LNCaP clone FGC (cell line): Measurements from ENCODE around the gene S1PR2.

Experiments
- DNase-seq: peaks from one replicate; pipeline ENCODE4 v3.0.0-alpha.2; 2011; ENCODE audit warnings: low read depth
- H3K4me3 ChIP-seq: 2 replicates; pipeline ENCODE4 v1.5.1; 2011; ENCODE audit warnings: mild to moderate bottlenecking, low read depth, low read length, control low read depth
- CTCF ChIP-seq: IDR thresholded peaks from 2 replicates; pipeline ENCODE4 v1.5.1; 2012; ENCODE audit warnings: mild to moderate bottlenecking; ENCODE audit not compliant: control insufficient read depth, insufficient read depth; ENCODE audit errors: extremely low read depth

S1PR2 gene

GRCh38 chr19:10211691-10212090 lies 19.4 kb downstream of the S1PR2 start:
- no peak overlapping the region for H3K4me3 ChIP-seq
- TF ChIP-seq CTCF: no peak
- DNase-seq: no peak

- DNase-seq: no peak
- no peak overlapping the region for H3K4me3 ChIP-seq
- TF ChIP-seq CTCF: no peak
Measured at GRCh38 chr19:10211061-10211460, 20.1 kb downstream of the S1PR2 start.

- no peak for TF ChIP-seq CTCF
- no peak for DNase-seq
- no peak overlapping the region for H3K4me3 ChIP-seq
Measured at GRCh38 chr19:10209315-10209714, 21.8 kb downstream of the S1PR2 start.

GRCh38 chr19:10207026-10207425 lies 24.1 kb downstream of the S1PR2 start:
- H3K4me3 ChIP-seq: no peak overlapping the region
- no peak for DNase-seq
- TF ChIP-seq CTCF: no peak

GRCh38 chr19:10206226-10206885 lies 24.8 kb downstream of the S1PR2 start:
- H3K4me3 ChIP-seq: no peak overlapping the region
- TF ChIP-seq CTCF: no peak
- no peak for DNase-seq

GRCh38 chr19:10205636-10206035 lies 25.5 kb downstream of the S1PR2 start:
- no peak overlapping the region for H3K4me3 ChIP-seq
- DNase-seq: no peak

More at GRCh38 chr19:10205636-10206035, 25.5 kb downstream of the S1PR2 start:
- TF ChIP-seq CTCF: no peak
